Endodermal cell (in vitro differentiated cells): ENCODE results near the gene B4GALT6. TPM values are rescaled to one million over a fixed set of nuclear protein-coding genes. Genes with fewer than 3 reads are reported as not detected.

Experiments used
- DNase-seq: peaks from one replicate; pipeline ENCODE4 v3.0.0-alpha.2; 2017
- H3K27ac ChIP-seq: 2 replicates; pipeline ENCODE4 v1.5.1; 2013; ENCODE audit warnings: mild to moderate bottlenecking, low read depth, low read length, moderate library complexity
- H3K27me3 ChIP-seq: 2 replicates; pipeline ENCODE4 v1.6.1; 2013; ENCODE audit warnings: mild to moderate bottlenecking, low read length, moderate library complexity; ENCODE audit not compliant: insufficient read depth, control insufficient read depth, poor library complexity, severe bottlenecking
- H3K36me3 ChIP-seq: 2 replicates; pipeline ENCODE4 v1.7.0; 2013; ENCODE audit warnings: mild to moderate bottlenecking, low read length, moderate library complexity; ENCODE audit not compliant: control insufficient read depth, insufficient read depth
- H3K4me1 ChIP-seq: one replicate; pipeline ENCODE4 v1.7.0; 2013; ENCODE audit warnings: low read length; ENCODE audit not compliant: control insufficient read depth, insufficient read depth
- H3K4me3 ChIP-seq: 2 replicates; pipeline ENCODE4 v1.5.1; 2013; ENCODE audit warnings: mild to moderate bottlenecking, low read length, moderate library complexity
- H3K9ac ChIP-seq: 2 replicates; pipeline ENCODE4 v1.6.1; 2013; ENCODE audit warnings: mild to moderate bottlenecking, low read length, moderate library complexity; ENCODE audit not compliant: poor library complexity, severe bottlenecking; ENCODE audit errors: extremely low read depth
- H3K9me3 ChIP-seq: 2 replicates; pipeline ENCODE4 v1.6.1; 2013; ENCODE audit warnings: mild to moderate bottlenecking, low read length, moderate library complexity; ENCODE audit not compliant: control insufficient read depth
- H3K27ac Mint-ChIP-seq: 2 replicates; pipeline ENCODE4 v1.8.0; 2020; ENCODE audit warnings: mixed read lengths
- H3K27me3 Mint-ChIP-seq: 2 replicates; pipeline ENCODE4 v1.8.0; 2021; ENCODE audit warnings: mild to moderate bottlenecking, mixed read lengths; ENCODE audit not compliant: insufficient read depth
- H3K36me3 Mint-ChIP-seq: 2 replicates; pipeline ENCODE4 v1.8.0; 2020; ENCODE audit warnings: low read depth, mixed read lengths
- H3K4me1 Mint-ChIP-seq: 2 replicates; pipeline ENCODE4 v1.8.0; 2020; ENCODE audit warnings: mixed read lengths
- H3K4me3 Mint-ChIP-seq: 2 replicates; pipeline ENCODE4 v1.8.0; 2020; ENCODE audit warnings: mild to moderate bottlenecking, moderate library complexity, mixed read lengths
- H3K9me3 Mint-ChIP-seq: 2 replicates; pipeline ENCODE4 v1.8.0; 2020; ENCODE audit warnings: mild to moderate bottlenecking, mixed read lengths
- WGBS, 2 experiments: methylation state at CpG; one replicate each; pipeline versions ENCODE4 v1.1.5 to v1.1.7; 2013; ENCODE audit warnings: missing lambda C conversion rate in 2 of 2, mixed read lengths in 1 of 2; ENCODE audit not compliant: insufficient coverage in 1 of 2, insufficient read length in 1 of 2; 5-methylcytosine and 5-hydroxymethylcytosine counted together
- total RNA-seq, 2 donors: library from RNA; stranded (reverse); fragmentation: NEBNext Ultra II Directional in 1 of 2; extraction: Animal tissue kit (Norgen Biotek cat#: 25700) in 1 of 2; gene quantifications; 2 replicates in 1 of 2; 3 replicates in 1 of 2; pipeline ENCODE4 v1.2.1, GENCODE V29; 2021
- TF ChIP-seq, protein P1 (sequence below): fragments of 200-600 bp; sonication (generic); conservative IDR thresholded peaks from 2 replicates; pipeline ENCODE4 v1.5.0; 2021; ENCODE audit warnings: antibody characterized with exemption, mild to moderate bottlenecking

Gene B4GALT6
- total RNA-seq, 2 donors from 2014 or later, result 47.7 to 48.4 TPM

DNA sequence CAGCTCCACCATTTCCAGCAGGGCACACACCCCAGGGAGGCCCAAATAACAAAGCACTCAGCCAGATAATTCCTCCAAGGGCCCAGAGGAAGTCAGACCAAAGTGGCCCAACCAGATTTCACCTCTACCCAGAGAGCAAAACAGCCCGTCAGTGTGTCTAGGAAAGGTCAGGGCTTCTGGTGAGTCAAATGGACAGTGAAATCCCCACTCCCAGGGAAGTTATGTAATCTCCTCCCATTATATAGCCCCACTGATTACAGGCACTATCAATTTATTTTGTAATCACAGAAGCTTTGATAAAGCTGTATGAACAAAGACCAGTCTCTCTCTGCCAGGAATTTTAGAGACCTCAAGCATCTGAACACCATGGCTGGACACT is 4.0 kb downstream of the B4GALT6 start:
- Histone ChIP-seq H3K27me3 (no peaks in the 10 kb centered on the region), H3K4me1 (no peaks in the 10 kb centered on the region), H3K4me3 (no peak overlapping the region), H3K9me3 (no peaks in the 10 kb centered on the region), H3K36me3 (no peaks in the 10 kb centered on the region), H3K27ac (no peak overlapping the region), H3K9ac (no peak overlapping the region)
- no peaks in the 10 kb centered on the region for H3K9me3 Mint-ChIP-seq
- no peaks in the 10 kb centered on the region for H3K27me3 Mint-ChIP-seq
- 57% methylated on average over 1 of the region's 1 CpG; no CpG with 5 or more reads in 1 of the 2 experiments for WGBS, 2 experiments
- H3K4me3 Mint-ChIP-seq, result peak overlapping the region; percentile 9
- DNase-seq, result peak; percentile 59
- H3K36me3 Mint-ChIP-seq, result no peaks in the 10 kb centered on the region
- TF ChIP-seq, protein P1, sequence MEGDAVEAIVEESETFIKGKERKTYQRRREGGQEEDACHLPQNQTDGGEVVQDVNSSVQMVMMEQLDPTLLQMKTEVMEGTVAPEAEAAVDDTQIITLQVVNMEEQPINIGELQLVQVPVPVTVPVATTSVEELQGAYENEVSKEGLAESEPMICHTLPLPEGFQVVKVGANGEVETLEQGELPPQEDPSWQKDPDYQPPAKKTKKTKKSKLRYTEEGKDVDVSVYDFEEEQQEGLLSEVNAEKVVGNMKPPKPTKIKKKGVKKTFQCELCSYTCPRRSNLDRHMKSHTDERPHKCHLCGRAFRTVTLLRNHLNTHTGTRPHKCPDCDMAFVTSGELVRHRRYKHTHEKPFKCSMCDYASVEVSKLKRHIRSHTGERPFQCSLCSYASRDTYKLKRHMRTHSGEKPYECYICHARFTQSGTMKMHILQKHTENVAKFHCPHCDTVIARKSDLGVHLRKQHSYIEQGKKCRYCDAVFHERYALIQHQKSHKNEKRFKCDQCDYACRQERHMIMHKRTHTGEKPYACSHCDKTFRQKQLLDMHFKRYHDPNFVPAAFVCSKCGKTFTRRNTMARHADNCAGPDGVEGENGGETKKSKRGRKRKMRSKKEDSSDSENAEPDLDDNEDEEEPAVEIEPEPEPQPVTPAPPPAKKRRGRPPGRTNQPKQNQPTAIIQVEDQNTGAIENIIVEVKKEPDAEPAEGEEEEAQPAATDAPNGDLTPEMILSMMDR, result no peak
- no peak overlapping the region for H3K27ac Mint-ChIP-seq
- H3K4me1 Mint-ChIP-seq, result peaks cover 53% of the 10 kb centered on the region

DNA sequence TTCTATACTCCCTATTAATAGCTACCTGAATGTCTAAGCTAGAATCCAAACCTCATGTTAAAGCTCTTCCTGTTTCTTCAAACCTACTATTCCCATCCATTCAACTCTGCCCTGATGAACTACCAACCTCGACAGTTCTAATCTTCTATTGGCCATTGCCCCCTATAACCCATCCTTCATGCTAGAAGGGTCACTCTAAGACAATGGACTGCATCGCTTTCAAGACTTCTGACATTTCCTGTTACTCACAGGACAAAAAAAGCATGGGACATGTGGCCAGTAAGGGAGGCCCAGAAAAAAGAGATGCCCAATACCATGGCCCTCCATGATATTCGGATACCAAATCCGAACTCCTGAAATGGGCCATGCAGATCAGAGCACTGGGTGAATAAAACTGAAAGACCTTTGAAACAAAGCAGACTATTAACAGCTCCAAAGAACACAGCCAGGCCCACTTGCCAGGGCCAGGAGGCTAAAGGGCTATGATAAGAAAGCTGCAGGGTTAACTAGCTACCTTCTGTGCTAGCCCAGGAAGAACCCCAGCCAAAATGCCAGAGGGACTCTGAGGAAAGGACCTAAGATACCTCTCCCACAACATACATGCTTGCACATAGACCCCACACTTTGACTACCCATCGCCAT is 4.5 kb downstream of the B4GALT6 start:
- WGBS, 2 experiments, result 93 to 94% methylated on average over 3 to 5 of the region's 5 CpGs
- H3K4me1 ChIP-seq, result no peaks in the 10 kb centered on the region
- Mint-ChIP-seq H3K4me3 (no peak overlapping the region), H3K36me3 (no peaks in the 10 kb centered on the region), H3K4me1 (peaks cover 57% of the 10 kb centered on the region), H3K27ac (no peak overlapping the region), H3K27me3 (no peaks in the 10 kb centered on the region), H3K9me3 (no peaks in the 10 kb centered on the region)
- TF ChIP-seq, protein P1, result no peak
- no peaks in the 10 kb centered on the region for H3K27me3 ChIP-seq
- H3K27ac ChIP-seq, result no peak overlapping the region
- no peaks in the 10 kb centered on the region for H3K36me3 ChIP-seq
- no peak overlapping the region for H3K4me3 ChIP-seq
- no peak overlapping the region for H3K9ac ChIP-seq
- no peak for DNase-seq
- H3K9me3 ChIP-seq, result no peaks in the 10 kb centered on the region

- Histone ChIP-seq H3K27ac (no peak overlapping the region), H3K9me3 (no peaks in the 10 kb centered on the region), H3K9ac (no peak overlapping the region), H3K4me1 (no peaks in the 10 kb centered on the region), H3K27me3 (no peaks in the 10 kb centered on the region), H3K4me3 (no peak overlapping the region), H3K36me3 (no peaks in the 10 kb centered on the region)
- Mint-ChIP-seq H3K4me1 (peaks cover 62% of the 10 kb centered on the region), H3K36me3 (no peaks in the 10 kb centered on the region), H3K27me3 (no peaks in the 10 kb centered on the region), H3K4me3 (no peak overlapping the region), H3K27ac (no peak overlapping the region), H3K9me3 (no peaks in the 10 kb centered on the region)
- TF ChIP-seq, protein P1, result no peak
- no peak for DNase-seq
- 88 to 97% methylated on average over 1 to 2 of the region's 3 CpGs for WGBS, 2 experiments
These were observed 5.1 kb downstream of the B4GALT6 start for GRCh38 chr18:31679133-31679742.
